Activated CD8-positive, alpha-beta memory T cell treated with anti-CD3 and anti-CD28 coated beads, Interleukin-2, amount 50 U/mL, for 1 hour (primary cell): ENCODE results near the gene P2RY8.
"Not testable (repeated sequence)": the region's sequence is repeated elsewhere in the genome, so short reads cannot be mapped to it uniquely, and the experiment has no call there.

Source experiments
- DNase-seq: peaks from one replicate; pipeline ENCODE4 v3.0.0-alpha.2; 2020; ENCODE audit errors: extremely low read depth

Gene P2RY8

GRCh38 chrX:1487401-1487800, 49.6 kb downstream of the P2RY8 start:
- DNase-seq, result no peak

- DNase-seq, result no peak
Measured at GRCh38 chrX:1486749-1487361, 50.1 kb downstream of the P2RY8 start.

GRCh38 chrX:1486177-1486576, 50.8 kb downstream of the P2RY8 start:
- DNase-seq, result no peak

GRCh38 chrX:1485033-1485432, 52.0 kb downstream of the P2RY8 start:
- no peak for DNase-seq

GRCh38 chrX:1484638-1485019, 52.4 kb downstream of the P2RY8 start:
- DNase-seq, result no peak

GRCh38 chrX:1483843-1484637, 52.9 kb downstream of the P2RY8 start:
- DNase-seq, result no peak

- DNase-seq, result not testable (repeated sequence)
Measured at GRCh38 chrX:1482530-1482928, 54.5 kb downstream of the P2RY8 start.

GRCh38 chrX:1481636-1482529, 55.1 kb downstream of the P2RY8 start:
- peak; percentile 66 for DNase-seq

GRCh38 chrX:1480082-1480785, 56.8 kb downstream of the P2RY8 start:
- DNase-seq, result no peak

- DNase-seq, result no peak
Measured at GRCh38 chrX:1477801-1478458, 59.1 kb downstream of the P2RY8 start.

GRCh38 chrX:1477229-1477628, 59.8 kb downstream of the P2RY8 start:
- no peak for DNase-seq

- no peak for DNase-seq
Measured at GRCh38 chrX:1476682-1477081, 60.3 kb downstream of the P2RY8 start.

GRCh38 chrX:1475881-1476280, 61.1 kb downstream of the P2RY8 start:
- DNase-seq, result no peak

GRCh38 chrX:1475481-1475880, 61.5 kb downstream of the P2RY8 start:
- no peak for DNase-seq

- not testable (repeated sequence) for DNase-seq
Measured at GRCh38 chrX:1474593-1474992, 62.4 kb downstream of the P2RY8 start.

- no peak for DNase-seq
Measured at GRCh38 chrX:1472975-1473374, 64.0 kb downstream of the P2RY8 start.

- DNase-seq, result peak; percentile 48
Measured at GRCh38 chrX:1468250-1468772, 68.7 kb downstream of the P2RY8 start.

- DNase-seq, result no peak
Measured at GRCh38 chrX:1466971-1467561, 69.9 kb downstream of the P2RY8 start.

GRCh38 chrX:1466232-1466661, 70.7 kb downstream of the P2RY8 start:
- no peak for DNase-seq
